ENCODE data around the gene SH3PXD2B.

DNA sequence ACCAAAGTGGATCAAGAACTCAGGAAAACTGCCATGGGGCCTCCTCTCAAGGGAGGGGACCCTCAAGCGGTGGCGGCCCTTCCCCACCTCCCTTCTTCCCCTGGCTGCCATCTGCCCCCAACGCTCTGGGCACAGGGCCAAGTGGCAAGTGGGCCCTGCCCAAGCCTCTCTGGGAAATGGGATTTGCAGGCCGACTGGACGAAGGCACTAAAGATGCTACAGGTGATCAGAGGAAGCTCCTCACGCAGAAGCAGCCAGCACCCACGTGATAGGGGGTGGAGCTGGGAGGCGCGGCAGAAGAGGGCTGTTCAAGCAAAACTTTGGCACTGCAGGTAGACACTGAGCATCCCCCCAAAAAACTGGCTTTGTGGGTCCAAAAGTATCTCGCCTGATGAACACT, 118.1 kb downstream of the SH3PXD2B start:
- TF ChIP-seq POLR2A (IDR thresholded peaks at IDR 0.05) (no peak), CTCF (IDR thresholded peaks at IDR 0.05) (no peak)
